Karpas-422 (cell line): ENCODE results near the gene CCDC78. TPM values are rescaled to one million over a fixed set of nuclear protein-coding genes. Genes with fewer than 3 reads are reported as not detected.

Experiments
- DNase-seq: peaks from one replicate; pipeline ENCODE4 v3.0.0-alpha.2; 2015
- H2AFZ ChIP-seq: fragments of 200-600 bp; sonication (generic); 2 replicates; pipeline ENCODE4 v1.6.1; 2014; ENCODE audit warnings: antibody characterized with exemption, low read length, mixed read lengths
- H3K27ac ChIP-seq: fragments of 200-600 bp; sonication (generic); 2 replicates; pipeline ENCODE4 v1.5.1; 2014; ENCODE audit warnings: mild to moderate bottlenecking, low read length, moderate library complexity
- H3K27me3 ChIP-seq: fragments of 200-600 bp; sonication (generic); 2 replicates; pipeline ENCODE4 v1.6.1; 2014; ENCODE audit warnings: low read length, mixed read lengths
- H3K36me3 ChIP-seq: fragments of 200-600 bp; sonication (generic); 2 replicates; pipeline ENCODE4 v1.6.1; 2014; ENCODE audit warnings: low read length, mixed read lengths; ENCODE audit not compliant: insufficient read depth
- H3K4me1 ChIP-seq: fragments of 200-600 bp; sonication (generic); 2 replicates; pipeline ENCODE4 v1.6.1; 2014; ENCODE audit warnings: mild to moderate bottlenecking, low read length, mixed read lengths
- H3K4me2 ChIP-seq: fragments of 200-600 bp; sonication (generic); 2 replicates; pipeline ENCODE4 v1.6.1; 2014; ENCODE audit warnings: low read length, low read depth, mild to moderate bottlenecking; ENCODE audit not compliant: poor library complexity, severe bottlenecking
- H3K4me3 ChIP-seq: fragments of 200-600 bp; sonication (generic); 2 replicates; pipeline ENCODE4 v1.5.1; 2014; ENCODE audit warnings: mild to moderate bottlenecking, antibody characterized with exemption, low read length, mixed read lengths
- H3K79me2 ChIP-seq: fragments of 200-600 bp; sonication (generic); 2 replicates; pipeline ENCODE4 v1.6.1; 2014; ENCODE audit warnings: mild to moderate bottlenecking, low read length, mixed read lengths
- H3K9ac ChIP-seq: fragments of 200-600 bp; sonication (generic); 2 replicates; pipeline ENCODE4 v1.6.0; 2014; ENCODE audit warnings: low read length
- H3K9me2 ChIP-seq: fragments of 200-600 bp; sonication (generic), shearing (Covaris generic); replicated peaks from 2 replicates; pipeline ENCODE4 v1.6.0; 2014; ENCODE audit warnings: mild to moderate bottlenecking, low read length, moderate library complexity; ENCODE audit not compliant: insufficient read depth
- H3K9me3 ChIP-seq: fragments of 300-700, 200-600 bp; sonication (generic); 2 replicates; pipeline ENCODE4 v1.6.1; 2014; ENCODE audit warnings: low read length, mixed read lengths
- H4K20me1 ChIP-seq: fragments of 200-600 bp; sonication (generic); 2 replicates; pipeline ENCODE4 v1.6.1; 2014; ENCODE audit warnings: mild to moderate bottlenecking, antibody characterized with exemption, low read length, low read depth; ENCODE audit not compliant: insufficient read depth
- total RNA-seq: library from RNA; depleted of rRNA; stranded (reverse); fragments of >200 nt; shearing (Covaris generic); gene quantifications from 2 replicates; pipeline ENCODE4 v1.2.3, GENCODE V29; 2014; ENCODE audit warnings: low replicate concordance

The CCDC78 gene
- total RNA-seq, 1 experiment from 2014 or later = 29.4 TPM

DNA sequence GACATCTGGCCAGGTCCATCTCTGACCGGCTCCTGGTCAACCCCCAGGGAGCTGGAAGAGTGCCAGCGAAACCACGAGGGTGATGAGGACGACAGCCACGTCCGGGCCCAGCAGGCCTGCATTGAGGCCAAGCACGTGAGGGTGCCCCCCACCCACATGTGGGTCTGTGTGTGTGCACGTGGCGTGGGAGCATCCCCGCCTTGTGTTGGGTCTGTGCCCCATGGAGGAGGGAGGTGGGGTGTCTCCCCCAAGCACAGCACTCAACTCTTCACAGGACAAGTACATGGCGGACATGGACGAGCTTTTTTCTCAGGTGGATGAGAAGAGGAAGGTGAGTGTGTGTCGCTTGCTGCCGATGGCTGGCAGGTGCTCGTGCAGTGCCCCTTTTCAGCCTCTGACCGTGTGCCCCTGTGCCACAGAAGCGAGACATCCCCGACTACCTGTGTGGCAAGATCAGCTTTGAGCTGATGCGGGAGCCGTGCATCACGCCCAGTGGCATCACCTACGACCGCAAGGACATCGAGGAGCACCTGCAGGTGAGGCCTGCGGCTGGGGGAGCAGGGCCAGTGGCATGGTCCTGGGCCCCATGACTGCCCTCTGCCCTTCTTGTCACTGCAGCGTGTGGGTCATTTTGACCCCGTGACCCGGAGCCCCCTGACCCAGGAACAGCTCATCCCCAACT lies 44.4 kb downstream of the CCDC78 start:
- H4K20me1 ChIP-seq = peaks cover 13% of the 10 kb centered on the region
- no peak overlapping the region for H3K27ac ChIP-seq
- 0 out of 2 replicates have a peak, but pooled peaks cover 4% of the 10 kb centered on the region for H3K36me3 ChIP-seq
- no peak for DNase-seq
- H3K9me2 ChIP-seq = no peaks in the 10 kb centered on the region
- no peaks in the 10 kb centered on the region for H3K27me3 ChIP-seq
- H3K79me2 ChIP-seq = peaks cover 27% of the 10 kb centered on the region
- H3K4me1 ChIP-seq = peaks cover 30% of the 10 kb centered on the region
- peak overlapping the region; percentile 93 for H3K4me2 ChIP-seq
- H3K4me3 ChIP-seq = peak overlapping the region; percentile 89
- H2AFZ ChIP-seq = no peak overlapping the region
- no peaks in the 10 kb centered on the region for H3K9me3 ChIP-seq
- peak overlapping the region; percentile 96 for H3K9ac ChIP-seq

- 0 out of 2 replicates have a peak, but pooled peaks cover 4% of the 10 kb centered on the region for H3K36me3 ChIP-seq
- H3K9me2 ChIP-seq = no peaks in the 10 kb centered on the region
- H3K9ac ChIP-seq = peak overlapping the region; percentile 96
- H3K4me3 ChIP-seq = peak overlapping the region; percentile 89
- peaks cover 30% of the 10 kb centered on the region for H3K4me1 ChIP-seq
- peak overlapping the region; percentile 93 for H3K4me2 ChIP-seq
- no peaks in the 10 kb centered on the region for H3K9me3 ChIP-seq
- H3K27me3 ChIP-seq = no peaks in the 10 kb centered on the region
- H3K79me2 ChIP-seq = peaks cover 27% of the 10 kb centered on the region
- H3K27ac ChIP-seq = peak overlapping the region; percentile 75
- DNase-seq = peak; percentile 71
- H2AFZ ChIP-seq = no peak overlapping the region
- H4K20me1 ChIP-seq = peaks cover 15% of the 10 kb centered on the region
These were observed 45.1 kb downstream of the CCDC78 start for GRCh38 chr16:680967-681745.

DNA sequence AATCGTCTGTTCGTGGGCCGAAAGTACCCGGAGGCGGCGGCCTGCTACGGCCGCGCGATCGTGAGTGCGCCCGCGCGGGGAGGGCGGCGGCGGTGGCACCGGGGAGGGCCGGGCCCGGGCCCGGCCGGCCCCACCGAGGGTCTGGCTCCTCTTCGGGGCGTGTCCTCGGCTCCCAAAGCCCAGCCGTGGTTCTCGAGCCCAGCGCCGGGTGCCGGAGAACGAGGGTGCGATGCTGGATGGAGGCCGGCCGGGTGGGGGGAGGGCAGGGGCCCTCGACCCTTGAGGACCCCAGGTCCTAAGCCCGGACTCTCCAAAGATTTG lies 45.7 kb downstream of the CCDC78 start:
- H3K4me3 ChIP-seq = peak overlapping the region; percentile 89
- peak overlapping the region; percentile 96 for H3K9ac ChIP-seq
- peak overlapping the region; percentile 75 for H3K27ac ChIP-seq
- H3K4me2 ChIP-seq = peak overlapping the region; percentile 93
- H3K9me3 ChIP-seq = no peaks in the 10 kb centered on the region
- H3K79me2 ChIP-seq = peaks cover 27% of the 10 kb centered on the region
- H3K27me3 ChIP-seq = no peaks in the 10 kb centered on the region
- H3K9me2 ChIP-seq = no peaks in the 10 kb centered on the region
- DNase-seq = no peak
- H3K36me3 ChIP-seq = 0 out of 2 replicates have a peak, but pooled peaks cover 4% of the 10 kb centered on the region
- H3K4me1 ChIP-seq = peaks cover 30% of the 10 kb centered on the region
- H2AFZ ChIP-seq = no peak overlapping the region
- peaks cover 15% of the 10 kb centered on the region for H4K20me1 ChIP-seq

DNA sequence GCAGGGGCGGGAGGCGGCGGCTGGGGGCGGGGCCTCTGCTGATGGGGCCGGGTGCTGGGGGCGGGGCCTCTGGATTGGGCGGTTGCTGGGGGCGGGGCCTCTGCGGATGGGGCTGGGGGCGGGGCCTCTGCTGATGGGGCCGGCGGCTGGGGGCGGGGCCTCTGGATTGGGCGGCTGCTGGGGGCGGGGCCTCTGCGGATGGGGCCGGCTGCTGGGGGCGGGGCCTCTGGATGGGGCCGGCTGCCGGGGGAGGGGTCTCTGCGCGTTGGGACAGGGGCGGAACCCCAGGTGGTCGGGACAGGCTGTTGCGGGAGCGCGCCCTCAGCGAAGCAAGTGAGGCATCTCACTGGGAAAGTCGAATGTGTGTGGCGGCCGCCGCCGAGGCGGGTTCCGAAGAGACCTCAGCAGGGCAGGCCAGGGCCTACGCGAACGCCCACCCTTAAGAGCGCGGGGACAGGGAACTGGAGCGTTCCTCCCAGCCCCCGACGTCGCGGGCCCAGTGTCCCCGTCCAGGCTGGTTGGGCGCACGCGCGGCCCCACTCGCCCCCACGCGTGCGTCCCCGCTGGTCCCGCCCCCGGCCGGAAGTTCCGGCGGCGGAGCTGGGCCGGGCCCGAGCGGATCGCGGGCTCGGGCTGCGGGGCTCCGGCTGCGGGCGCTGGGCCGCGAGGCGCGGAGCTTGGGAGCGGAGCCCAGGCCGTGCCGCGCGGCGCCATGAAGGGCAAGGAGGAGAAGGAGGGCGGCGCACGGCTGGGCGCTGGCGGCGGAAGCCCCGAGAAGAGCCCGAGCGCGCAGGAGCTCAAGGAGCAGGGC lies 46.2 kb downstream of the CCDC78 start, which contains the start of gene STUB1:
Gene STUB1 (plus strand): TSS at position 597 of the 811 bp plus-strand sequence. CDS start 116 bp downstream, at position 713.
- peaks cover 17% of the 10 kb centered on the region for H4K20me1 ChIP-seq
- H3K4me2 ChIP-seq = peak within 1 kb of the TSS; percentile 93
- H3K27ac ChIP-seq = peak within 1 kb of the TSS; percentile 75
- H3K27me3 ChIP-seq = no peaks in the 10 kb centered on the region
- H3K9me3 ChIP-seq = no peaks in the 10 kb centered on the region
- peaks cover 27% of the 10 kb centered on the region for H3K79me2 ChIP-seq
- no peaks in the 10 kb centered on the region for H3K9me2 ChIP-seq
- H3K4me3 ChIP-seq = peak within 1 kb of the TSS; percentile 89
- peak within 1 kb of the TSS; percentile 96 for H3K9ac ChIP-seq
- peaks cover 30% of the 10 kb centered on the region for H3K4me1 ChIP-seq
- peak; percentile 96 for DNase-seq
- H2AFZ ChIP-seq = no peak within 1 kb of the TSS
- H3K36me3 ChIP-seq = 0 out of 2 replicates have a peak, but pooled peaks cover 4% of the 10 kb centered on the region

DNA sequence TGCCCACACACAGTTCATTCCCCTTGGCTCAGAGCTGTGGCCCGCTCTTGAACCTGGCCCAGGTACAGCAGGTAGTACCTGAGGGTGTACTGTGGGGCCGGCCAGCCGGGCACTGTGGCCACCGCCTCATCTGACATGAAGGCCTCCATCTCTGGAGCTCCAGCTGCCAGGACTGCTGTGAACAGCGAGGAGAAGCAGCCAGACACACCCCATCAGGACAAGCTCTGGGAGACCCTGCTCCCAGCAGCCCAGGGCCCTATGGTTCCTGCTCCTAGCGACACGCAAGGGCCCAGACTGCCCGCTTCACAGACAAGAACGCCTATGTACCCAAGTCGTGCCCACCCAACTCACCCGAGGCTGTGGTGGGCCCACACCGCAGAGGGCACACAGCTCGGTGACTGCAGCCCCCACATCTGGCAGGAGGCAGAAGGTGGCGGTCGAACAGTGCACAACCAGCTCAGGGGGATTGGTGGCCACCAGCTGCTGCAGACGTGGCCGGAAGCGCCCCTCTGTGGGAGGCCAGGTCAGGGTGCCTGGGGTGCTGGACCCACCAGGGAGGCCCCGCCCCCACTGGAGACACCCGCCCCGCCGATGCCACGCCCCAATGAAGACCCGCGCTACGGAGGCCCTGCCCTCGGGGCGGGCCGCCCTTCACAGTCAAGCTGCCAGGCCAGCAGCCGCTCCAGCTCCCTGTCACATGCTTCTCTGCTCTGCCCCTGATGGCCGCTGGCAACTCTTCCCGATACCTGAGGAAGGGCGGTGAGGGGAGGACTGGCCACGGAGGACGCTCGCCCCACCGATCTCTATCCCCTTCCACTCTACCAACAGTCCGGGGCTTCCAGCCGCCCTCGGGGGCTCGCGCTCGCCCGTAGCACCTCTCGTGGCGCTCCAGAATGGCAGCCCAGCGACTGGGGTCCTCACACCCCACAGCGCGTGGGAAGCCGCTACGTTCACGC lies 47.1 kb downstream of the CCDC78 start:
- Histone ChIP-seq H3K9me2 (no peaks in the 10 kb centered on the region), H3K4me1 (peaks cover 30% of the 10 kb centered on the region), H3K79me2 (peaks cover 27% of the 10 kb centered on the region), H2AFZ (no peak overlapping the region), H3K9ac (peak overlapping the region; percentile 41; the same call in 1 of the 2 replicates), H3K4me2 (peak overlapping the region; percentile 23), H3K36me3 (peaks cover 4% of the 10 kb centered on the region; the same call in 1 of the 2 replicates), H3K9me3 (no peaks in the 10 kb centered on the region), H3K27ac (no peak overlapping the region), H3K27me3 (no peaks in the 10 kb centered on the region), H4K20me1 (peaks cover 20% of the 10 kb centered on the region), H3K4me3 (no peak overlapping the region)
- DNase-seq = peak; percentile 85

DNA sequence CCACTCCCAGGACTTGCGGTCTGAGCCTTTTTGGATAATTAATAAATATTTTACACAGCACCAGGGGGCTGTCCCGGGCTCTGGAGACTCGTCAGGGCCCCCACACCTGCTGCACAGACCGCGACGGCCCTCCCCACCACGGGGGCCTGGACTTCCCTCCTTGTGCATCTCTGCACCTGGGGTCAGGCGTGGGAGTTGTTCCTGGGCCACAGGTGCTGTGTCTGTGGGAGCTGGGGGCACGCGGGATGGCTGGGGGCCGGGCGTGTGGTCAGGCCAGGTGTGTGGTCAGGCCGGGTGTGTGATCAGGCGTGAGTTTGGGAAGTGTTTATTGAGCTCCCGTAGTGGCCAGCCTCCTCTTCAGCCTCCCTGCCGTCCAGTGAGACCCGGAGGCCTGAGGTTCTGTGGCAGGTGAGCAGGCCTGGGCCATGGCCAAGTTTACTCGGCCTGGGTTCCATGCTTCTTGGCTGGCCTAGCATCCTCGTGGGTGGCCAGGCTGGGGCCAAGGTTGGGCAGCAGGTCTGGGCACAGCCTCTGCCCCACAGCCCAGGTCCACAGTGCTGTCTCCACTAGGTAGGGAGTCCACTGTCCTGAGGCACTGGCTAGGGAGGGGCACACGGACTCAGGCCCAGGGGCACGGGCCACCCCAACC lies 47.9 kb downstream of the CCDC78 start:
- Histone ChIP-seq H2AFZ (no peak overlapping the region), H3K9ac (no peak overlapping the region), H3K4me1 (peaks cover 29% of the 10 kb centered on the region), H3K27ac (no peak overlapping the region), H3K4me2 (no peak overlapping the region), H3K27me3 (no peaks in the 10 kb centered on the region), H3K4me3 (no peak overlapping the region), H4K20me1 (peaks cover 20% of the 10 kb centered on the region), H3K9me3 (no peaks in the 10 kb centered on the region), H3K79me2 (peaks cover 26% of the 10 kb centered on the region), H3K9me2 (no peaks in the 10 kb centered on the region), H3K36me3 (peaks cover 4% of the 10 kb centered on the region; the same call in 1 of the 2 replicates)
- DNase-seq = no peak
